Stimulated activated CD8-positive, alpha-beta memory T cell treated with anti-CD3 and anti-CD28 coated beads, Interleukin-4, amount 100 ng/mL, for 4 hours (primary cell): Measurements from ENCODE around the gene IRX4.
"Not testable (repeated sequence)": the region's sequence is repeated elsewhere in the genome, so short reads cannot be mapped to it uniquely, and the experiment has no call there.

Experiments used
- DNase-seq, 2 donors: peaks; one replicate each; pipeline ENCODE4 v3.0.0-alpha.2; 2020; ENCODE audit warnings: low read depth in 2 of 2, low spot score in 1 of 2

The IRX4 gene

DNA sequence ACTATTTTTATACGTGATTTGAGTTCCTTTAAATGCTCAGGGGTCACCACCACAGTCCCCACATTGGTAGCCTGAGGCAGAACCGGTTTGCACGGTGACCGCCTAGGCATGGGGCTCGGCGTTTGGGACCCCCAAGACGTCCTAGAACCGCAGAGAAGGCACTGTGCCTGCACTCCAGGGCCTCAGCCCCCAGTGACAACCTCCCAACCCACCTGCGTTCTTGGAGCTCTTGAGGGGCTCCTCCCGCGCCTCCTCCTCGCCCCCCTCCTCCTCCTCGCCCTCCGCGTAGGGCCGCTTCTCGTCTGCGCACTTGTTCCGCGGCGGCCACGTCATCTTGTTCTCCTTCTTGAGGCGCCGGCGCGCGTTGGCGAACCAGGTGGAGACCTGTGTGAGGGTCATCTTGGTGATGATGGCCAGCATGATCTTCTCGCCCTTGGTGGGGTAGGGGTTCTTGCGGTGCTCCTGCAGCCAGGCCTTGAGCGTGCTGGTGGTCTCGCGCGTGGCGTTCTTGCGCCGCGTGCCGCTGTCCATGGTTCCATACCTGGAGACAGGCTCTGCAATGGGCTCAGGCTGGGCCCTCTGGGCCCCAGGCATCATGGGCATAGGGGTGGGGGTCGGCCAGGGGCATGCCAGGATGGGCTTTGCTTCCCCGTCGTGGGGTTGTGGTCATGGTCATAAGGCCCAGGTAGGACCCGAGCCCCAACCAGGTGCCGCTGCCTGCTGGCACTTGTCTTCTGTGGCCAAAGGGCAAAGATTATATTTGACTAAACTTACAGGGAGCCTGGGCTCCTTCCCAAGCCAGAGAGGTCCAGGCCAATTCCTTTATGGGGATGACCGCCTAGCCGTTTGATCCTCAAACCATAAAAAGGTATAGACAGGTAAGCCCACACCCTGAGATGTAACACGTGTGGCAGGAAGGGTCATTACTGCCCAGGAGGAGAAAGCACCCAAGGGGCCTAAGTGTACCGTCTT lies 3.1 kb downstream of the IRX4 start:
- DNase-seq, result no peak

DNA sequence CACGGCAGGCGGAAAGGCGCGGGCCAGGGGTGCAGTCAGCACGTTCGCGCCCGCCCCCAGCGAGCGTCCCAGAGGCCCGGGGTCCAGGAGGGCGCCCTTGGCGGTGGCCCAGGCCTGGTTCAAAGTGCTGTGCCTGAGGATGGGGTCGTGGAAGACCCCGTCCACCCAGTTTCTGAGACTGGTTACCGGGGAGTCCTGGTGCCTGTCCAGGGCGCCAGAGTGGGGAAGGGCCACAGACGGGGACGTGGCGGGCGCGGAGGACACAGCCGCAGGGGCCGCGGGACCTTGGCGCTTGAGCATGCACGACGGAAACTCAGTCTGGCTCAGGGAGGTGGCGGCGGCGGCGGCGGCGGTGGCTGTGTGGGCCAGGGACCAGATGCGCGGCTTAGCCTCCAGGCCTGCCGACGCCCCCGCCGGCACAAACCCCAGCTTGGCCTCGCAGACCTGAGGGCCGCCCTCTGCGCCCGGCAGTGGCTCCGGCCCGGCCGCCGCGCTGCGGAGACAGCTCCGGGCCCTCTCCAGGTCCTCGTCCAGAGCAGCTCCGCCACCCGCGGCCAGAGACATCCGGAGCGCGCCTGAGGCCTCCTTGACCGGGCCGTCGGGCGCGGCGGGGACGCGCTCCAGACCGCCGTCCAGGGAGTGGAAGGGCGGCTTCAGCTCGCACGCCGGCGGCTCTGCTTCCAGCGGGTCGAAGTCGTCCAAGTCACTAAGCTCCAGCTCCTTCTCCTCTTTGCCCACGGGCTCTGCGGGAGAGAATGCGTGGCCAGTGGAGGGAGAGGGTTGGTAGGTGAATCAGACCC lies 4.5 kb downstream of the IRX4 start:
- no peak for DNase-seq

DNA sequence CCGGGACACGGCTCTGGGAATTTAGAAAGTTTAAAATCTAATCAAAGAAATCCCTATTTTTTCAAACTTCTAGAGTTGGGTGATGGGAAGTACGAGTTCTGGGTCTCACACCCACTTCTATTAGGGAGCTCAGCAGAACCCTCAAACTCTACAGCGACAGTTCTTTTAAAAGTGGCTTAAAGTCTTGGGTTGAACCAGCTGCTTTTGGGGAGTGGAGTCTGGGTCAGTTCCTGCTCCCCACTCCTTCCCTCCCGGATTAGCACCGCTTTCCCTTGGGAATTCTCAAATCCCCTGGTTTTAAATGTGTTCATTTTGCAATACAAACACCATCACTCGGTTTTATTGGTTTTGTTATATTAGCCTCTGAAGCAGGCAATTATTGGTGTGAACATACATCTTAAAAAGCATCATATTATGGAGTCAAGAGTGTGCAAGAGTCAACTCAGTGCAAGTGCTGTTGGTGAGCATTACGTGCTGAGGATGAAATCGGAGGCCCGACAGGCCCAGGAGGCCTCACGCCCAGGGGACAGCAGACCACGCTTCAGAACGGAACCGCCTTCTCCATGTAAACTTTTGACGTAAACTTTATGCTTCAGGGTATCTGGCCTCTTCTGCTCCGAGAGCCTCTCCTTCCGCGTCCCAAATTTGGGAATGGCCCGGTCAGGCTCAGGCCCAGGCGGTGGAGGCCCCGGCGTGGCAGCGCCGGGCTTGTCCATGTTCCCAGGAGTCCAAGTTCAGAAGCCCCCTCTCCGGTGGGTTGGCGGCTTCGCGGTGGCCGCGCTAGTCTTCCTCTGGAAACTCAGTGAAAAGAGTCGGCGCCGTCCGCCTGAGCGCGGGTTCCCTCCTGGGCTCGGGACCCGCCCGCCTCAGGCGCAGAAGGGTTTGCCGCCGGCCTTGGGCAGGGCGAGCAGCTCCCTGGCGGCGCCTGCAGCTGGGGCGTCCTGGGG lies 5.3 kb downstream of the IRX4 start:
- no peak for DNase-seq

DNA sequence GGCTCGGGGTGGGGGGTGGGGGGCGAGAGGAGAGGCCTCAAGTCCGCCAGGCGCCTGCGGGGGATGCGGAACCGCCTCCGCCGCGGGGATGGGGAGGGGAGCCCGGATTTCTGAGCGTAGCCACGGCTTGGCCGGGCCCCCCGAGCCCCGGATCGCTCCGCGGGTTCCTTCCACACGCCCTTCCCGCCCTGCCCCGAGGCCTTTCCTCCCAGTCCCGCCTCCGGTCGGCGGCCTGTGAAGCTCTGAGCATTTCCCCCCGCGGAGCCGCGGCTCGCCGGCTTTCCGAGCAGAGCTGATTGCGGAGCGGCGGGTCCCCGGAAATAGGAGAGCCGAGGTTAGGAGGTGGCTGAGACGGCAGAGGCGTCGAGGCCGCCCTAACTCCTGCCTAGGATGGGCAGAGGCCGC lies 6.1 kb downstream of the IRX4 start:
- DNase-seq, result no peak

DNA sequence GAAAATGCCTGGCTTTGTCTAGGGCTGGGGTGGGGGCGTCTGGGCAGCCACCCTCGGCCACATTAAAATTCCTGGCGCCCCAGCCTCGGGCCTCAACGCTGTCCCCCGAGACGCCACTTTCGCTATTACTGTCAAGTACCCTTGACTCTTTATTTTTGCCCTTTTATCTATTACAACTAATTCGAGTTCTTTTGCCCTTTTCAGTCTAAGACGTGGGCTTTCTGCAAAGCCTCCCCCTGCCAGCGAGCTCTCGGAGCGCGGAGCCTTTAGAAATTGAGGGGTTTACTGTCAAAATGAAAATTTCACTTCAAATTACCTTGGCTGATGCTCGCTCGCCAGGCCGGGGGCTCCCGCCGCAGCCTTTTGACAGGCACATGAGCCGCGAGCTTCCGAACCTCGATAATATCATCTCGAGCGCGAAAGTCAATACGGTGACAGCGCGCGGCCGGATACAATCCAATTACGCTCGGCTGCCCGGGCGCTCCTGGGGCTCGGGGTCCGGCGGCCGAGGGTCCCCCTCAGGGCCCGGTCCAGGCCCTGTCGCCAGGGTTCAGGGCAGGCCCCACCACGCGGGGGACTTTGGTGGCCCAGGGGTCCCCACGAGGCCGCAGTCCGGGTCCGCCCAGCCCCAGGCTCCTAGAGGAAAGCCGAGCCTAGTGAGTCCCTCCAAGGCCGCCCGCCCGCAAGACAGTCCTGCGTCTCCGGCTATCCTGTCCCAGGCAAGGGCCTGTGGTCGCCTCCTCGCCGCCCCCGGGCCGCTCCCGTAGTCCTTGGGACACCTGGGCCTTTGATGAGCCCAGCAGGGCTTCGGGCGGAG lies 6.7 kb downstream of the IRX4 start:
- DNase-seq, result no peak

DNA sequence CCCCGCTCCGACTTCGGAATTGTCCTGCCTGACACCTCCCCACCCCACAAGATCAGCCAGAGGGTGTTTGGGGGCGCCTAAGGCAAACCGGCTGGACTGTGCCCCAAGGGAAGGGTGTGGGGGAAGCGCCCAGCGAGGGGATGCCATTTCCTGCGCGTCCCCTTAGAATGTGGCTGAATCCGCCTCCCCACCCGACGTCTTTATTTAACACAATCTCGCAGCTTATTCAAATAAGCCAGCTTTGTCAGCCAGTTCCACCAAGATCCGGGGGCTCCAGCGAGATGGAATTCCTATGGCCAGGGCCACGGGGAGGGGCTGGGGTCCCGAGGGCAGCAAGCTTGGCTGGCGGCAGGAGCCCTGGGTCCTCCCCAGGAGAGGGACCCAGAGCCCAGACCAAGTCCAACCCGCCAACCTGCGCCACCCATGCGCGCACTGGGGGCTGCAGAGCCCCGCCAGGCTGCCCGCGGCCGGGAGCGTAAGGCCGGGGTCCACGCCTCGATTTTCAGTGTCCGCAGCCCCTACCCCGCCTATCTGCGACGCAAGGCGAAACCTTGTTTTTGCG lies 7.4 kb downstream of the IRX4 start:
- no peak for DNase-seq

DNA sequence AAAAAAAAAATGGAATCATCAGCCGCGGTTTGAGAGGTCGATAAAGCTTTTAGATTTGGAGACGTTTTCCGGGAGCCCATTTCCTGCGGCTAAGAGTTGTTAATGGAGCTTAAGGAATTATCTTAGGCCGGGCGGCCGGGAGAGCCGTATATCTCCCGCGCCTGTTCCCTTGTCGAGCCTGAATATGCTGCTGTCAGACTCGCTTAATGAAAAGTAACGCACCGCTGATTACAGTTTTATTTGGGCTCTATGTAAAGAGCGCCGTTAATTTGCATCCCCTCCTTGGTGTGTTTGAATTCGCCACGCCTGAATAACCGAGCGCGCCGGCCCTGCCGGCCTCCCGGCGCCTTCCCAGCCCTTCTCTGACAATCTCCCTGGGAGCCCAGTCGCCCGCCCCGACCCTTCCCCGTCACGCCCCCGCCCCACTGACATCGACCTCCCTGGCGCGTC lies 7.9 kb downstream of the IRX4 start:
- DNase-seq, result no peak

DNA sequence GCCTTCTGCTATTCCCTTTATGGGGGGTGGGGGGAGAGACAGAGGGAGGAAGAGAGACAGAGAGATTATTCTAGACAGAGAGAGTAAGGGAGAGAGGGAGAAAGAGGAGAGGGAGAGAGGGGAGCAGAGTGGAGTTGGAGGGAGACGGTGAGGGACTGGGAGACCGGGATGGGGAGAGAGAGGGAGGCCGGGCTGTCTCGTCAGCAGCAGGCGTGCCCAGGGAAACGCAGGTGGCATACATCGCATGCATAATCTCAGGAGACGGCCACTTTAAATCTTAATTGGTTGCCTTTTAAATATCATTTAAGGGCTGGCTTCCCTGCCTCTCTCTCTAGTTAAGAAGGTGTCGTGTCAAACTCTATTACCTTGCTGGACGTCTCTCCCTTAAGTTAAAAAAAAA lies 8.4 kb downstream of the IRX4 start:
- DNase-seq, result no peak

DNA sequence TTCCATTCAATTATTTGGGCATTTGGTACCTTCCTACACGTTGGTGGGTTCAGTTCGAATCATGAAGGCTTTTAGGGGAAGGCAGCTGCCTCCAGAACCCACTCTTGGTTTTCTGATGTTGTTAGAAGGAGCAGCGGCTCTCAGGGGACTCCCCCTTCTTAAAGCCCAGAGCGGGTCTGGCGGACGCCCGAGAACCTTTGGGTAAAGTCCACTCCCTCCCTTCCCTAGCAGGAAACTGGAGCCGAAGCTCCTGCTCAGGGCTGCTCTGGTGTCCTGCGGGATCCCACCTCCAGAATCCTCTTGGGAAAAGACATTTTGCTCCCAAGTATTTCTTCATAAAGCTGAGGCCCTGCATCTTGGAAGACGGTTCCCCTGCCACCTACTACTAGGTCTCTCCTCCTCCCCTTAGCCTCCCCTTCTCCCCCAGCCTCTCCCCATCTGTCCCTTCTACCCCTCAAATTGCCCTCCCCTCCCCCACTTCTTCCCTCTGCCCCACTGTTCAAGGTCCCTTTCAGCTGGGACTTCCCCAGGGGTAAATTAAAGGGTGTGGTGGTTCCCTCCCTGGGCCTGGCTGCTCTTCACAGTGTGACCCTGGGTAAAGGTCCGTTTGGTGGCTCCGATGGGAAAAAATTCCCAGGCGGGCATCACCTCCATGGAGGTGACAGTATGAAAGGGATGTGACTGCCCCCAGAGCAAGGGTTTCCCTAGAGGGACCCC lies 9.3 kb downstream of the IRX4 start:
- no peak for DNase-seq

DNA sequence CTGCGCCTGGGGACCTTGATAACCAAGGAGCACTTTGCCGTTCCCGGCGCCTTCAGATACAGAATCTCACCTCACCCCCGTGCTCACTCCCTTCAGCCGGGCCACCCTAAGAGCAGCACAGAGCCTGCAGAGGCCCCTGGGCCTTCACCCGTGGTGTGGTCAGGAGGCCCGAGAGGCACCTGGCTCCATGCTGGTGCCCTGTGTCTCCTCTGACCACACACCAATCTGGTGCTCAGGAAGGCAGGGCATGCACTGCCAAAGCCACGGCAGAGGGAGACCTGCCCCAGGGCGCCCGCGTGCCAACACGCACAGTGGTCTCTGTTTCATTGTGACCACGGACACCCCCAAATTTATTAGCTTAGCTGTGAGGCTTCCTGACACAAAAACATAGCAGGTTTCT lies 11.3 kb downstream of the IRX4 start:
- DNase-seq, result no peak

DNA sequence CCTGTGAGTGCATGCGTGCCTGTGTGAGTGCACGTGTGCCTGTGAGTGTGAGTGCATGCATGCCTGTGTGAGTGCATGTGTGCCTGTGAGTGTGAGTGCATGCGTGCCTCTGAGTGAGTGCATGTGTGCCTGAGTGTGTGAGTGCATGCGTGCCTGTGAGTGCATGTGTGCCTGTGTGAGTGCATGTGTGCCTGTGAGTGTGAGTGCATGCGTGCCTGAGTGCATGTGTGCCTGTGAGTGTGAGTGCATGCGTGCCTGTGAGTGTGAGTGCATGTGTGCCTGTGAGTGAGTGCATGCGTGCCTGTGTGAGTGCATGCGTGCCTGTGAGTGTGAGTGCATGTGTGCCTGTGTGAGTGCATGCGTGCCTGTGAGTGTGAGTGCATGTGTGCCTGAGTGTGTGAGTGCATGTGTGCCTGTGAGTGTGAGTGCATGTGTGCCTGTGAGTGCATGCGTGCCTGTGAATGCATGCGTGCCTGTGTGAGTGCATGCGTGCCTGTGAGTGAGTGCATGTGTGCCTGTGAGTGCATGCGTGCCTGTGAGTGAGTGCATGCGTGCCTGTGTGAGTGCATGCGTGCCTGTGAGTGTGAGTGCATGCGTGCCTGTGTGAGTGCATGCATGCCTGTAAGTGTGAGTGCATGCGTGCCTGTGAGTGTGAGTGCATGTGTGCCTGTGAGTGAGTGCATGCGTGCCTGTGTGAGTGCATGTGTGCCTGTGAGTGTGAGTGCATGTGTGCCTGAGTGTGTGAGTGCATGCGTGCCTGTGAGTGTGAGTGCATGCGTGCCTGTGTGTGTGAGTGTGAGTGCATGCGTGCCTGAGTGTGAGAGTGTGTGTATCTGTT lies 12.1 kb downstream of the IRX4 start:
- DNase-seq, result not testable (repeated sequence)

DNA sequence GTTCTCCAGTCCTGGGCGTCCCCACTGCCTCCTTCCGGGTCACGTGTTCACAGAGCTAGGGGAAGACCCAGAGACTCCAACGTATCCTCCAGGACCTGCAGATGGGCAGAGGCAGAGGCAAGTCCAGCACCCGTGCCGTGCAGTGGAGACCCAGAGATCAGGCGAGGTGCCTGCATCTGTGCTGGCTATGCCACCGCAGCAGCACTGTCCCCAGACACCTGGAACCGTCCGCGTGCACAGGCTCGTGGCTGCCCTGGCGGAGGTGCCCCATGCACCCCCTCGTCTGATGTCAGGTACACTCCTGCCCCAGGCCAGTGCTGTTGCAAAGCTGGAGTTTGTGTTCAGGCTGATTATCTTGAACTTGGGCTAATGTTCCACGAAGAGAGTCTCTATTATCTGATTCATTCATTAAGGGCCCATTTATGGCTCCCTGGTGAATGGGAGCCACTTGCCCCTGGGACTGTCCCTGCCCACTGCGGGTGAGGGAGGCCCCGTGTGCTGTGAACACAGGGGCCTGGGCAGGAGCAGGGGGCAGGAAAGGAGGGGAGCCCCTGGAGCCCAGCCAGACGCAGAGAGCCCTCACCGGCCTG lies 13.7 kb downstream of the IRX4 start:
- DNase-seq, result no peak

DNA sequence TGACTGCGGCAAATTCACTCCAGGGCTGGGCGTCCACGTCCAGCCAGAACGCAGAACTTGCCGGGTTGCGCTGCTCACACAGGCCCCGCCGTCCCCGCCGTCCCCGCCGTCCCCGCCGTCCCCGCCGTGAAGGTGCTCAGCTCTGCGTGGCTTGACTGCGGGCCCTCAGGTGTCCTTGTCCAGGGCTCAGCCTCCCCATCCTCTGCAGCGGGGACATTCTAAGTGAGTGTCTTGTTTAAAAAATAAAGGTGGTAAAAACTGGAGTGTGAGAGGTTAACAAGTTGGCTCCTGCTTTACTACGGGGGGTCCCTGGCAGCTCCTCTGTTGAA lies 14.9 kb downstream of the IRX4 start:
- no peak for DNase-seq

DNA sequence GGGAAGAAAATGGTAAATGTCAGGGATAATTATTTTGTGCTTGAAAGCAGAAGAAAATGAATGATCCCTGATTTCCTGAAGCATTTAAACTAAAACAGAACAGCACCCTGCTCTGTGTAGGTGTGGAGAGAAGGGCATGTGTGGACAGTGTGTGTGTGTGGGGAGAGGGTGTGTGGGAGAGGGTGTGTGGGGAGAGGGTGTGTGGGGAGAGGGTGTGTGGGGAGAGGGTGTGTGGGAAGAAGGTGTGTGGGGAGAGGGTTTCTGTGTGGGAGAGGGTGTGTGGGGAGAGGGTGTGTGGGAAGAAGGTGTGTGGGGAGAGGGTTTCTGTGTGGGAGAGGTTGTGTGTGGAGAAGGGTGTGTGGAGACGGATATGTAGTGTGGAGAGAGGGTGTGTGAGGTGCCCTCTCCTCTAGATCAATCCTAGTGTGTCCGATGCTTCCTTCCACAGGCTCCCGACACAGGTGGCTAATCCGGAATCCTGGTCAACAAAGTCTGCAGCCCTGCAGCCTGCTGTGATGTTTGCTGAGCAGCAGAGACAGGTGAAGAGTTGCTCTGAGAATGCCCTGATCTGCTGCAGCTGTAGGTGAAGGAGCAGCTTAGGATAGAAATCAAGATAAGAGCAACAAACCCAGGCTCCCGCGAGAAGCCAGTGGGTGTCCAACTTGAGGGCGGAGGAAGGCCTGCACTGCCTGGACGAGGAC lies 15.5 kb downstream of the IRX4 start:
- DNase-seq, result no peak

DNA sequence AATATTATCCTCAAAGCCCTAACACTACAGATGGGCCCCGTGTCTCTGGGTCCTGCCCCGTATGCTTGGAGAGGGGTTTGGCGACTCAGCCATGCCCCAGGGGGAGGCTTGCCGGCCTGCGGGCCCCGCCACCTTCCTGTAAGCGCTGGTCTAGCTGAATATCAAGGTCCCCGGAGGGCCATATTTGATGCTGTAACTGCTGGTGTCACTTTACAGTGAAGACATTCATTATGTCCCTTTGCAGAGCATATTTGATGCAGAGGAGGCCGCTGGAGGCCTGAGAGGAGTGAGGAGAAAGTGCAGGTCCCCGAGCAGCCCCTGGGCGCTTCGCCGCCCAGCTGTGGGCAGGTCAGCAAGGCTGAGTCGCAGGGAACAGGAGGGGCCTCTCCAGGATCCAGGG lies 16.8 kb downstream of the IRX4 start:
- no peak for DNase-seq

DNA sequence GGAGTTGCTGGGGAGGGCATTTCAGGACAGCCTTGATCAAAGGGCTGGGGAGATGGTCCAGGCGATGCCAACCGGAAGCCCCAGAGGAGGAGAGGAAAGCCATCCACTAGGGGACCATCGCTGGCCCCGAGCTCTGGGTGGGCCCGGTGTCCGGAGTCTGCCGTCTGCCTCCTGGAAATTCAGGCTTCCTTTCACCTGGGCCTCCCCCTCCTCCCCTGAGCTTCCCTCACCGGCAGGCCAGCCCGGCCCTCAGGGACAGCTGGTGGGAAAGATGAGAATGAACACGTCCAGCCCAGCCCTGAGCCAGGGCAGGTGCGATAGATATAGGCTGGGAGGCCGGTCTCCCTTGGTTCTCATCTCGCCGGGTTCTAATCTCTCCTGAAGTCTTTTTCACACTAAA lies 17.2 kb downstream of the IRX4 start:
- DNase-seq, result no peak

DNA sequence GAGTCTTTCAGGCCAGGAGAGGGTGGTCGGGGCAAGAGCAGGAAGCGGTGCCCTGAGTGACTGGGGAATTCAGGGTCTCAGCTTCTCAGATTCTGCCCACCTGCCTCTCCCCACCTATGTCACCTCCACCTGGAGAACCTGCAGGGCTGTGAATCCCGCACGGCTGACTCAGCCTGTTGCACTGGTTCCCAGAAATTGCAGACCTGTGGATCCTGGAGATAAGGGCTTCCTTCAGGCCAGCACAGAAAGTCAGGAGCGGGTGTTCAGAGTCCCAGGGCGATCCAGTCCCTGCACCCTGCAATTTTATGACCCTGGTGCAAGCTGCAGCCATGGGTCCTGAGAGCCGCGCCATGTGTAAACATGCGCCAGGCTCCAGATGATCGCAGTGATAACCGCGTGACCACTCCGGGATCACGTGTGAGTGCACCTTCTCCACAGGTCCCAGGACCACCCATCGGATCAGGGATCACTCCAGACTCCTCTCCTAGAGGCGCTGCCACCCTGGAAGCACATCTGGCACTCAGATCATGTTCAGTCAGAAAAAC lies 17.8 kb downstream of the IRX4 start:
- no peak for DNase-seq
